ENCODE measurements around the gene WDPCP.

GRCh38 chr2:63334910-63335309 is 253.4 kb downstream of the WDPCP start:
- no peak for TF ChIP-seq POLR2A (IDR thresholded peaks at IDR 0.05; ENCODE audit: low read depth)
- TF ChIP-seq CTCF (IDR thresholded peaks at IDR 0.05): no peak
- TF ChIP-seq POLR2AphosphoS5 (IDR thresholded peaks at IDR 0.05): no peak

All from esophagus muscularis mucosa (tissue), 3 donors.